OCI-LY3 (cell line): ENCODE data around the gene CNIH3.

Source experiments
- EZH2phosphoT487 ChIP-seq: fragments of 200-600 bp; shearing (Covaris generic); IDR thresholded peaks from 2 replicates; pipeline ENCODE4 v1.6.1; 2018; ENCODE audit warnings: antibody characterized with exemption, mixed run types, low read depth
- TF ChIP-seq, protein P1 (sequence below): fragments of 200-600, 300-600 bp; sonication (generic); IDR thresholded peaks from 2 replicates; pipeline ENCODE4 v1.5.1; 2014; ENCODE audit warnings: antibody characterized with exemption, low read length, low read depth

GRCh38 chr1:224726441-224727182 lies 110.5 kb downstream of the CNIH3 start:
- TF ChIP-seq, protein P1, sequence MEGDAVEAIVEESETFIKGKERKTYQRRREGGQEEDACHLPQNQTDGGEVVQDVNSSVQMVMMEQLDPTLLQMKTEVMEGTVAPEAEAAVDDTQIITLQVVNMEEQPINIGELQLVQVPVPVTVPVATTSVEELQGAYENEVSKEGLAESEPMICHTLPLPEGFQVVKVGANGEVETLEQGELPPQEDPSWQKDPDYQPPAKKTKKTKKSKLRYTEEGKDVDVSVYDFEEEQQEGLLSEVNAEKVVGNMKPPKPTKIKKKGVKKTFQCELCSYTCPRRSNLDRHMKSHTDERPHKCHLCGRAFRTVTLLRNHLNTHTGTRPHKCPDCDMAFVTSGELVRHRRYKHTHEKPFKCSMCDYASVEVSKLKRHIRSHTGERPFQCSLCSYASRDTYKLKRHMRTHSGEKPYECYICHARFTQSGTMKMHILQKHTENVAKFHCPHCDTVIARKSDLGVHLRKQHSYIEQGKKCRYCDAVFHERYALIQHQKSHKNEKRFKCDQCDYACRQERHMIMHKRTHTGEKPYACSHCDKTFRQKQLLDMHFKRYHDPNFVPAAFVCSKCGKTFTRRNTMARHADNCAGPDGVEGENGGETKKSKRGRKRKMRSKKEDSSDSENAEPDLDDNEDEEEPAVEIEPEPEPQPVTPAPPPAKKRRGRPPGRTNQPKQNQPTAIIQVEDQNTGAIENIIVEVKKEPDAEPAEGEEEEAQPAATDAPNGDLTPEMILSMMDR, result no peak
- no peak for TF ChIP-seq EZH2phosphoT487
